Astrocyte (in vitro differentiated cells and primary cell): ENCODE measurements around the gene EPB42.

Experiments
- CTCF ChIP-seq: IDR thresholded peaks from 2 replicates; pipeline ENCODE4 v1.5.1; 2011; ENCODE audit warnings: low read depth, mild to moderate bottlenecking, inconsistent platforms, low read length, moderate library complexity; ENCODE audit not compliant: insufficient read depth
- EZH2 ChIP-seq: IDR thresholded peaks from 2 replicates; pipeline ENCODE4 v1.6.1; 2012; ENCODE audit warnings: mild to moderate bottlenecking, low read length, inconsistent platforms; ENCODE audit not compliant: insufficient read depth

GRCh38 chr15:43266834-43267233, 46.0 kb upstream of the EPB42 start, which contains the start of gene TGM5:
- TF ChIP-seq CTCF (no peak), EZH2 (no peak)
